ENCODE measurements around the gene NAV1.
"Not testable (repeated sequence)": the region's sequence is repeated elsewhere in the genome, so short reads cannot be mapped to it uniquely, and the experiment has no call there.

The NAV1 gene

GRCh38 chr1:201528631-201529252 lies 10.2 kb upstream of the NAV1 start:
- no peak for DNase-seq

GRCh38 chr1:201530741-201531531 lies 8.0 kb upstream of the NAV1 start:
- DNase-seq = peak; percentile 69

- DNase-seq = no peak
Measured at GRCh38 chr1:201531551-201532425, 7.1 kb upstream of the NAV1 start.

- DNase-seq = no peak
Measured at GRCh38 chr1:201533836-201534235, 5.1 kb upstream of the NAV1 start.

GRCh38 chr1:201535046-201535918 lies 3.6 kb upstream of the NAV1 start:
- DNase-seq = no peak

GRCh38 chr1:201535919-201536245 lies 3.0 kb upstream of the NAV1 start:
- DNase-seq = no peak

- DNase-seq = no peak
Measured at GRCh38 chr1:201536558-201536957, 2.4 kb upstream of the NAV1 start.

- no peak for DNase-seq
Measured at GRCh38 chr1:201537028-201537427, 1.9 kb upstream of the NAV1 start.

- no peak for DNase-seq
Measured at GRCh38 chr1:201537467-201537866, 1.5 kb upstream of the NAV1 start.

GRCh38 chr1:201537891-201538611 lies 876 bp upstream of the NAV1 start:
- peak; percentile 32 for DNase-seq

GRCh38 chr1:201539561-201540431 lies 869 bp downstream of the NAV1 start:
- DNase-seq = peak; percentile 43

- no peak for DNase-seq
Measured at GRCh38 chr1:201540846-201541735, 2.2 kb downstream of the NAV1 start.

GRCh38 chr1:201542309-201543035 lies 3.5 kb downstream of the NAV1 start:
- peak; percentile 33 for DNase-seq

- no peak for DNase-seq
Measured at GRCh38 chr1:201543871-201544642, 5.1 kb downstream of the NAV1 start.

GRCh38 chr1:201544710-201545109 lies 5.8 kb downstream of the NAV1 start:
- no peak for DNase-seq

- peak; percentile 65 for DNase-seq
Measured at GRCh38 chr1:201545851-201546492, 7.0 kb downstream of the NAV1 start.

- DNase-seq = not testable (repeated sequence)
Measured at GRCh38 chr1:201549522-201549921, 10.6 kb downstream of the NAV1 start.

- DNase-seq = no peak
Measured at GRCh38 chr1:201551096-201551495, 12.2 kb downstream of the NAV1 start.
